ENCODE data around the gene KLK5.

- no peak for TF ChIP-seq CTCF (IDR thresholded peaks at IDR 0.05)
- TF ChIP-seq EZH2 (IDR thresholded peaks at IDR 0.05), result no peak
Observed at GRCh38 chr19:50928831-50929230, 24.0 kb downstream of the KLK5 start.
